NCI-H2081 treated with DMSO at 0.1 percent for 48 hours (cell line): Measurements from ENCODE around the gene TRMT61A.
"Not testable (repeated sequence)": the region's sequence is repeated elsewhere in the genome, so short reads cannot be mapped to it uniquely, and the experiment has no call there.

Experiments used
- DNase-seq: peaks from one replicate; lab custom pipeline; 2025; lab: John Stamatoyannopoulos, UW

Gene TRMT61A

GRCh38 chr14:103508521-103509329 is 20.3 kb upstream of the TRMT61A start:
- DNase-seq: no peak

- DNase-seq: no peak
These were observed 18.9 kb upstream of the TRMT61A start for GRCh38 chr14:103509864-103510723.

GRCh38 chr14:103510724-103511693 is 18.0 kb upstream of the TRMT61A start:
- no peak for DNase-seq

GRCh38 chr14:103512180-103512579 is 16.8 kb upstream of the TRMT61A start:
- DNase-seq: not testable (repeated sequence)

GRCh38 chr14:103512701-103513611 is 16.0 kb upstream of the TRMT61A start:
- DNase-seq: no peak

- no peak for DNase-seq
These were observed 14.2 kb upstream of the TRMT61A start for GRCh38 chr14:103514596-103515421.

- DNase-seq: no peak
These were observed 12.4 kb upstream of the TRMT61A start for GRCh38 chr14:103516426-103517173.

- no peak for DNase-seq
These were observed 11.8 kb upstream of the TRMT61A start for GRCh38 chr14:103517174-103517566.

- DNase-seq: no peak
These were observed 11.1 kb upstream of the TRMT61A start for GRCh38 chr14:103517721-103518421.

GRCh38 chr14:103518422-103519042 is 10.5 kb upstream of the TRMT61A start:
- DNase-seq: no peak

- no peak for DNase-seq
These were observed 9.8 kb upstream of the TRMT61A start for GRCh38 chr14:103519043-103519836.

GRCh38 chr14:103519837-103520212 is 9.2 kb upstream of the TRMT61A start:
- no peak for DNase-seq

- no peak for DNase-seq
These were observed 8.7 kb upstream of the TRMT61A start for GRCh38 chr14:103520269-103520656.

GRCh38 chr14:103520657-103521437 is 8.1 kb upstream of the TRMT61A start:
- DNase-seq: peak; percentile 72

GRCh38 chr14:103521438-103521950 is 7.5 kb upstream of the TRMT61A start:
- DNase-seq: no peak

GRCh38 chr14:103521951-103522563 is 6.9 kb upstream of the TRMT61A start:
- DNase-seq: no peak
